ENCODE data around the gene PPP1R1B. TPM values are rescaled to one million over a fixed set of nuclear protein-coding genes. Genes with fewer than 3 reads are reported as not detected.

Gene PPP1R1B
- total RNA-seq, 1 donor from 2014 or later: 9.3 TPM

DNA sequence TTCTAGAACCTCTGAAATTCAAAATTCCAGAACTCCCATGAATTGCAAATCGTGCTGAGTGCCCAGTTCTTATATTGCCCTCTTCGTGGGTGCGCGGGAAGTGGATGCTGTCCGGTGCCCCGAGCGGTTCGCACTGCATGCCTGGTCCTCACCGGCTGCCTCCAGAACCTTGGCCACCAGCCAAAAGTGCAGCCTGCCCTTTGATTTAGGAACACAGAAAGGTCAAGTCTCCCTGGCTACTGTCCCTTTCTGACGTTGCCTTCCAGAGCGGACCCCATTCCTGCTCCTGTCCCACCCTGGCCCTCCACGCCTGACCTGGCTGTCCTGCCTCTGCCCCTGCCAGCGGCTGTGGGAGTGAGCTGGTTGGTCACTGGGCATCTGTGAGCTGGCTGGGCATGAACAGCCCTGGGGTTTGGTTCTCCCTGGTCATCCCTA is 28.7 kb upstream of the PPP1R1B start:
- peaks cover 33% of the 10 kb centered on the region for H3K4me1 ChIP-seq
- H3K9me3 ChIP-seq: no peaks in the 10 kb centered on the region
- no peak overlapping the region for H3K27ac ChIP-seq
- DNase-seq (ENCODE audit: extremely low spot score in 2 of 2): no peak
- peaks cover 24% of the 10 kb centered on the region for H3K27me3 ChIP-seq
- TF ChIP-seq POLR2AphosphoS5 (IDR thresholded peaks at IDR 0.05; ENCODE audit: insufficient read depth in 1 of 2, low read depth in 1 of 2) (no peak), POLR2A (IDR thresholded peaks at IDR 0.05) (no peak)
- TF ChIP-seq, protein P1, sequence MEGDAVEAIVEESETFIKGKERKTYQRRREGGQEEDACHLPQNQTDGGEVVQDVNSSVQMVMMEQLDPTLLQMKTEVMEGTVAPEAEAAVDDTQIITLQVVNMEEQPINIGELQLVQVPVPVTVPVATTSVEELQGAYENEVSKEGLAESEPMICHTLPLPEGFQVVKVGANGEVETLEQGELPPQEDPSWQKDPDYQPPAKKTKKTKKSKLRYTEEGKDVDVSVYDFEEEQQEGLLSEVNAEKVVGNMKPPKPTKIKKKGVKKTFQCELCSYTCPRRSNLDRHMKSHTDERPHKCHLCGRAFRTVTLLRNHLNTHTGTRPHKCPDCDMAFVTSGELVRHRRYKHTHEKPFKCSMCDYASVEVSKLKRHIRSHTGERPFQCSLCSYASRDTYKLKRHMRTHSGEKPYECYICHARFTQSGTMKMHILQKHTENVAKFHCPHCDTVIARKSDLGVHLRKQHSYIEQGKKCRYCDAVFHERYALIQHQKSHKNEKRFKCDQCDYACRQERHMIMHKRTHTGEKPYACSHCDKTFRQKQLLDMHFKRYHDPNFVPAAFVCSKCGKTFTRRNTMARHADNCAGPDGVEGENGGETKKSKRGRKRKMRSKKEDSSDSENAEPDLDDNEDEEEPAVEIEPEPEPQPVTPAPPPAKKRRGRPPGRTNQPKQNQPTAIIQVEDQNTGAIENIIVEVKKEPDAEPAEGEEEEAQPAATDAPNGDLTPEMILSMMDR (IDR thresholded peaks at IDR 0.05): no peak
- intact Hi-C loops (cut with DNase I): no loop called here
- no peak overlapping the region for H3K4me3 ChIP-seq
- no peaks in the 10 kb centered on the region for H3K36me3 ChIP-seq

DNA sequence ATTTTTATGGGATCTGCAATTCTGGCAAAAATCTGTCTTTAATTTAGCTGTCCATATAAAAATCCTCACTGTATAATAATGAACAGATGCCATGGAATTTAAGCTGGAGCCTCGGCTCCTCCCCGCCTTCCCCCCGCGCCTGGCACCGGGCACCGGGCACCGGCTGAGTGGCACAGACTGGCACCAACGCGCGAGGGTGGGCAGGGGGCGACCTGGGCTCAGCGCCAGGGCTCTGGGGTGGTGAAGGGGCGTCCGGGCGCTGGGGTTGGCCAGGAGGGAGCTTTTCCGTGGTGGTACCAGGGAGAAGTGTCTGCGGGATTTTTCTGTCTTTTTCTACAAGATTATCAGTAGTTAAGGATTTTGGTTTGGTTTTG is 28.1 kb upstream of the PPP1R1B start:
- peaks cover 33% of the 10 kb centered on the region for H3K4me1 ChIP-seq
- DNase-seq (ENCODE audit: extremely low spot score in 2 of 2): no peak
- no peaks in the 10 kb centered on the region for H3K36me3 ChIP-seq
- H3K27ac ChIP-seq: no peak overlapping the region
- H3K27me3 ChIP-seq: peaks cover 24% of the 10 kb centered on the region
- TF ChIP-seq POLR2A (IDR thresholded peaks at IDR 0.05): no peak
- TF ChIP-seq, protein P1 (IDR thresholded peaks at IDR 0.05): no peak
- no peak for TF ChIP-seq POLR2AphosphoS5 (IDR thresholded peaks at IDR 0.05; ENCODE audit: insufficient read depth in 1 of 2, low read depth in 1 of 2)
- intact Hi-C loops (cut with DNase I): no loop called here
- no peaks in the 10 kb centered on the region for H3K9me3 ChIP-seq
- H3K4me3 ChIP-seq: no peak overlapping the region

DNA sequence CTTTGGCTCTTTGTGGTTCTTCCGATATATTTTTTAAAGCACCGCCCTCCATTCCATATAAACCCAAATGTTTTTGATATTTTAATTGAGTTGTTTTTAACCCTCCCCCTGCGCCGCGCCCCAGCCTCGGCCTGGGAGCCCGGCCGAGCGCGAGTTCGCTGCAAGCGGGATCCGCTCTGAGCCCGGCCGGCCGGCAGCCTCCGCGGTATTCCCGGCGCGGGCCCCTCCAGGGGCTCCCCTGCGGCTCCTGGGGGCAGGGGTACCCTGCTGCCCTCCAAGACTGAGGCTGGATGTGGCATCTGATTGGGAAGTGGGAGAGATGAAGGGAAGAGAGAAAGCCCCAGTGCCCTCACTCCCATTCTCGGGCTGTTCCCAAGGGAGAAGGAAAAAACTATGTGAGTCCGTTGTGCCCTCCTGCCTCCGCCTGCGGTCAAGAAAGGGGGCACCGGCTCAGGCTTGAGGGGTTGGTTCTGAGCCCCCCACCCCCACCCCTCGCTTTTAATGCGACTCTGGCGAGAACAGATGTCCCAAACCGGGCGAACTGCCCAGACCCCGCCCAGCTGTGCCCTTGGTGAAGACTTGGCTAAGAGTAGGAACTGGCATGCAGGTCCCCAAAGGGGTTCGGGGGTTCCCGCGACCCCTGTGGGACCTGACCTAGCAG is 27.6 kb upstream of the PPP1R1B start:
- no peaks in the 10 kb centered on the region for H3K36me3 ChIP-seq
- H3K4me1 ChIP-seq: peaks cover 33% of the 10 kb centered on the region
- H3K4me3 ChIP-seq: no peak overlapping the region
- TF ChIP-seq POLR2AphosphoS5 (IDR thresholded peaks at IDR 0.05; ENCODE audit: insufficient read depth in 1 of 2, low read depth in 1 of 2) (no peak), POLR2A (IDR thresholded peaks at IDR 0.05) (no peak)
- TF ChIP-seq, protein P1 (IDR thresholded peaks at IDR 0.05): no peak
- intact Hi-C loops (cut with DNase I): no loop called here
- no peak overlapping the region for H3K27ac ChIP-seq
- H3K9me3 ChIP-seq: no peaks in the 10 kb centered on the region
- peaks cover 29% of the 10 kb centered on the region for H3K27me3 ChIP-seq
- DNase-seq (ENCODE audit: extremely low spot score in 2 of 2): no peak

DNA sequence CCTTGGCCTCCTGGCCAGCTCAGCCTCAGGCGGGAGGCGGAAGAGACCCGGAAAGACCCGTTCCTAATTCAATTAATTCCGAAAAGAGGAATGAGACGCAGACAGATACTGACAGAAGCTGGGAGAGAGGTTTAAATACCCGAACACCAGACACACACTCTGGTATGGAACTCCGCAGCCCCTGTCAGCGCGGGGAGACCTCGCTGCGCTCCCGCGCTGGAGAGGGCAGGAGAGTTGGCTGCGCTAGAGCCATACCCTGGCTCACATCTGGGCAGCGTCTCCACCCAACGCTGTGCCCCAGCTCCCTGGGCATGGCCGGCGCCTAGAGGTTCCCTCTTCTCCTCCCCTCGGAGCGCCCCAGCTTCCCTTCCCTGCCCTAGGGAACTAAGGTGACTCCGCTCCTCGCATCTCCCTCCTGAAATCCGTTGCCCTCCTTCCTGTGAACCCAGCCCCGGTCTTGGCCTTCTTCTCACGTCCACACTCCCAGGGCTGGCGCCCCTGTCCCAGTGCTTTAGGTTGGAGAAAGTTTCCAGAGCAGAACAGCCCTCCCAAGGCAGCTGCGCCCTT is 27.0 kb upstream of the PPP1R1B start:
- H3K27ac ChIP-seq: no peak overlapping the region
- no peaks in the 10 kb centered on the region for H3K9me3 ChIP-seq
- DNase-seq (ENCODE audit: extremely low spot score in 2 of 2): no peak
- intact Hi-C loops (cut with DNase I): no loop called here
- H3K36me3 ChIP-seq: no peaks in the 10 kb centered on the region
- H3K4me1 ChIP-seq: peaks cover 34% of the 10 kb centered on the region
- no peak overlapping the region for H3K4me3 ChIP-seq
- TF ChIP-seq, protein P1 (IDR thresholded peaks at IDR 0.05): no peak
- TF ChIP-seq POLR2AphosphoS5 (IDR thresholded peaks at IDR 0.05; ENCODE audit: insufficient read depth in 1 of 2, low read depth in 1 of 2): no peak
- TF ChIP-seq POLR2A (IDR thresholded peaks at IDR 0.05): no peak
- peaks cover 32% of the 10 kb centered on the region for H3K27me3 ChIP-seq

Data from vagina (tissue), 2 donors.